Endothelial cell of umbilical vein (primary cell): ENCODE measurements around the gene HOXB5. TPM values are rescaled to one million over a fixed set of nuclear protein-coding genes. Genes with fewer than 3 reads are reported as not detected.

ENCODE experiments used
- BruUV-seq: library from RNA; stranded (reverse); fragments of 400-500 nt; replicated peaks from 2 replicates; lab custom pipeline; 2021; lab: Mats Ljungman, UMichigan
- CTCF ChIA-PET: fragments of 300-600, 350-600 bp; sonication (Branson Sonifier 250); formaldehyde crosslinking; loops from one replicate; lab custom pipeline; 2021; ENCODE audit warnings: antibody characterized with exemption, inconsistent platforms; lab: Charles Lee
- POLR2A ChIA-PET: fragments of 300-600, 350-600 bp; sonication (Branson Sonifier 250); formaldehyde crosslinking; loops from one replicate; lab custom pipeline; 2021; ENCODE audit warnings: antibody characterized with exemption, inconsistent platforms; lab: Charles Lee
- DNase-seq: peaks from one replicate; pipeline ENCODE4 v3.0.0-alpha.2; 2011; ENCODE audit warnings: low read depth, low spot score
- FAIRE-seq: peaks from 2 replicates; lab custom pipeline; 2011; peaks lifted over from hg19 to GRCh38; lab: Jason Lieb, UNC
- H2AFZ ChIP-seq: 2 replicates; pipeline ENCODE4 v1.6.0; 2012; ENCODE audit warnings: low read depth, low read length, control low read depth, inconsistent platforms
- H3K27ac ChIP-seq: 2 replicates; pipeline ENCODE4 v1.5.1; 2011; ENCODE audit warnings: low read depth, mild to moderate bottlenecking, control low read depth, low read length, moderate library complexity; ENCODE audit not compliant: insufficient read depth
- H3K27me3 ChIP-seq, 2 experiments: 2 replicates each; pipeline versions ENCODE4 v1.6.0 to v1.6.1; 2011; ENCODE audit warnings: low read length in 2 of 2, mixed read lengths in 1 of 2; ENCODE audit not compliant: control insufficient read depth in 2 of 2, insufficient read depth in 2 of 2
- H3K36me3 ChIP-seq, 2 experiments: 2 replicates in 1 of 2; 3 replicates in 1 of 2; pipeline ENCODE4 v1.5.1; 2011; ENCODE audit warnings: low read length in 2 of 2, mild to moderate bottlenecking in 1 of 2, moderate library complexity in 1 of 2; ENCODE audit not compliant: control insufficient read depth in 2 of 2, insufficient read depth in 2 of 2; ENCODE audit errors: extremely low read depth in 1 of 2
- H3K4me1 ChIP-seq: 3 replicates; pipeline ENCODE4 v1.5.1; 2011; ENCODE audit warnings: mild to moderate bottlenecking, low read length; ENCODE audit not compliant: control insufficient read depth, insufficient read depth; ENCODE audit errors: extremely low read depth
- H3K4me2 ChIP-seq: 2 replicates; pipeline ENCODE4 v1.6.1; 2011; ENCODE audit warnings: low read length, control low read depth, mixed read lengths; ENCODE audit not compliant: insufficient read depth
- H3K4me3 ChIP-seq, 3 experiments: fragments of 200-600 bp in 1 of 3; sonication (generic), shearing (Covaris generic) in 1 of 3; replicated peaks in 1 of 3; 2 replicates each; pipeline ENCODE4 v1.5.1; 2011 to 2016; ENCODE audit warnings: control low read depth in 3 of 3, low read length in 3 of 3, mild to moderate bottlenecking in 2 of 3, inconsistent platforms in 1 of 3, low read depth in 1 of 3, moderate library complexity in 1 of 3; ENCODE audit not compliant: insufficient read depth in 1 of 3
- H3K79me2 ChIP-seq: 2 replicates; pipeline ENCODE4 v1.6.0; 2012; ENCODE audit warnings: low read length, inconsistent platforms; ENCODE audit not compliant: control insufficient read depth, insufficient read depth
- H3K9ac ChIP-seq: replicated peaks from 2 replicates; pipeline ENCODE3; 2011; ENCODE audit warnings: low read length, control low read depth; ENCODE audit not compliant: insufficient read depth; ENCODE audit errors: extremely low read depth
- H3K9me1 ChIP-seq: replicated peaks from 3 replicates; pipeline ENCODE4 v1.6.0; 2011; ENCODE audit warnings: mild to moderate bottlenecking, low read length; ENCODE audit not compliant: control insufficient read depth, insufficient read depth; ENCODE audit errors: extremely low read depth
- H3K9me3 ChIP-seq: replicated peaks from 2 replicates; pipeline ENCODE4 v1.5.1; 2012; ENCODE audit warnings: low read length, inconsistent platforms; ENCODE audit not compliant: control insufficient read depth, insufficient read depth
- H4K20me1 ChIP-seq: replicated peaks from 2 replicates; pipeline ENCODE3; 2011; ENCODE audit warnings: mild to moderate bottlenecking, low read length; ENCODE audit not compliant: control insufficient read depth, insufficient read depth; ENCODE audit errors: extremely low read depth
- CTCF ChIP-seq, 2 donors: IDR thresholded peaks; 1 replicate in 1 of 2; 2 replicates in 1 of 2; pipeline ENCODE4 v1.5.1; 2011; ENCODE audit warnings: low read length in 2 of 2, mild to moderate bottlenecking in 2 of 2, moderate library complexity in 2 of 2, control low read depth in 1 of 2, inconsistent platforms in 1 of 2, low read depth in 1 of 2; ENCODE audit not compliant: insufficient read depth in 1 of 2; ENCODE audit errors: extremely low read depth in 1 of 2
- EZH2 ChIP-seq: IDR thresholded peaks from 2 replicates; pipeline ENCODE4 v1.6.1; 2012; ENCODE audit warnings: borderline replicate concordance, low read depth, mild to moderate bottlenecking, moderate library complexity, low read length, inconsistent platforms; ENCODE audit not compliant: severe bottlenecking
- FOS ChIP-seq: IDR thresholded peaks from 2 replicates; pipeline ENCODE4 v1.6.1; 2011; ENCODE audit warnings: mild to moderate bottlenecking, low read length, moderate library complexity, borderline replicate concordance; ENCODE audit not compliant: insufficient read depth
- MYC ChIP-seq: IDR thresholded peaks from one replicate; pipeline ENCODE4 v1.6.1; 2011; ENCODE audit warnings: mild to moderate bottlenecking, low read depth, low read length
- POLR2AphosphoS5 ChIP-seq: IDR thresholded peaks from 2 replicates; pipeline ENCODE4 v1.6.1; 2012; ENCODE audit warnings: low read depth, mild to moderate bottlenecking, control low read depth, low read length, moderate library complexity; ENCODE audit not compliant: insufficient read depth
- dilution Hi-C: fragments of 300-500 bp; cut with MboI; formaldehyde crosslinking; loops from one replicate; pipeline ENCODE4 v1.15.0; 2019; ENCODE audit warnings: low sequenced_read_pairs; ENCODE audit not compliant: extremely low pct_ligation_motif_present
- intact Hi-C: fragments of 100-400 bp; cut with micrococcal nuclease; formaldehyde crosslinking; loops from one replicate; pipeline ENCODE4 v1.10.0; 2022
- polyA plus RNA-seq, 4 experiments: library from polyadenylated mRNA; depleted of rRNA in 3 of 4; stranded (reverse) in 3 of 4; unstranded in 1 of 4; fragments of >200 nt; gene quantifications; 2 replicates each; pipeline versions ENCODE4 v1.2.1 to v1.2.3, GENCODE V29; 2011 to 2012; ENCODE audit warnings: missing spikeins in 1 of 4
- total RNA-seq: library from RNA; stranded (reverse); gene quantifications from 2 replicates; pipeline ENCODE4 v1.2.3, GENCODE V29; 2021

Gene HOXB5
- total and polyA plus RNA-seq, 2 donors (not counting 3 experiments of a cell fraction or from before 2014, with no cell fraction given): 2.0 to 8.5 TPM

GRCh38 chr17:48637323-48638260 is 44.0 kb upstream of the HOXB5 start:
- no peaks in the 10 kb centered on the region for H3K36me3 ChIP-seq
- H3K9me3 ChIP-seq: no peaks in the 10 kb centered on the region
- dilution Hi-C loops: no loop called here
- no peak overlapping the region for H3K27ac ChIP-seq
- H3K9ac ChIP-seq: no peak overlapping the region
- no peak overlapping the region for H2AFZ ChIP-seq
- H3K79me2 ChIP-seq: no peaks in the 10 kb centered on the region
- H3K4me1 ChIP-seq: no peaks in the 10 kb centered on the region
- H3K4me3 ChIP-seq: no peak overlapping the region
- CTCF ChIA-PET: interaction anchor here (0.5 to 4.2 kb wide), 24 partner anchors 8 to 478 kb away, joined by 3 to 73 read pairs (median 6); partner anchors contain the start of genes HOXB8 and HOXB9
- DNase-seq (no peak), FAIRE-seq (no peak)
- POLR2A ChIA-PET: no interaction called here
- TF ChIP-seq EZH2 (peak; percentile 37), FOS (no peak)
- intact Hi-C loops: no loop called here
- no TSS peak for BruUV-seq
- H3K4me2 ChIP-seq: no peak overlapping the region
- H3K27me3 ChIP-seq: peaks cover 69 to 86% of the 10 kb centered on the region in 2 experiments
- H3K9me1 ChIP-seq: no peaks in the 10 kb centered on the region
- H4K20me1 ChIP-seq: no peaks in the 10 kb centered on the region

DNA sequence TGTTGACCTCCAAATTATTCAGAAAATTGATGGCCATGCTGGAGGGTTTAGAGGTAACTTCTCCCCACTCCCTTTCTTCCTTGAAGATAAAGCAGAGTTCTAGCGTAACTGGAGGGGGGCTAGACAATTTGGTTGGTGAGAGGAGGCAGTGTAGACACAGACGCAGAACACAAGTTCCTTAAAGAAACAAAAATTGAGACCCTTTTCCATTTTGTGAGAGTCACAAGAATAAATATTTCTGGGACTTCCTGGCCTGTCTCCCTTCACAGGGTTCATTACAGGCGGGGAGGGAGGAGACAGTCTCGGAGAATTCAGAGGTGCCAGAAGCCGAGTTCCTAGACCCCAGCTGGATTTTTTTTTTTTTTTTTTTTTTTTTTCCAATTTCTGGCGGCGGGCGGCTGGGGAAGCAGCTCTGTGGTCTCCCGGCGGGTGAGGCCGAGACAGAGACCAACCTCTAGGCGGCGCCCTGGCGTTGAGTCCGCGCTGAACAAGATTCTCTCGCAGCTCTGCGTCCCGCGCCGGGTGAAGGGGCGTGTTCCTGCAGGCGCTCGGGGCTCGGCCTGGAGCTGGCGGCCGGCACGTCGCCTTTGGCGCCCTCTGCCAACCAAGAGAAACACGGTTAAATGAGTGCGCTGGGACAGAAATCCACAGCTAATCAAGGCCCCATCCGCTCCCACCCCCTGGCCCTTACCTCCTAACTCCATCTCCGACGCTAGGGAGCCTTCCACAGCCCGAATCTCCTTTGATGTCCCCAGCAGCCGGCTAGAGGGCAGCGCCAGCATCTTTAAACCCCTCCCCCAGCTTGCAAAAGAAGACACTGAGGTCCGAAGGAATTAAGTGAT is 42.8 kb upstream of the HOXB5 start:
- TF ChIP-seq MYC (no peak), CTCF (IDR thresholded peaks at IDR 0.05; ENCODE audit: extremely low read depth in 1 of 2, insufficient read depth in 1 of 2, low read depth in 1 of 2, low read length in 2 of 2) (peak; percentile 89 to 96), POLR2AphosphoS5 (peak; percentile 42), EZH2 (peak; percentile 53)
- Histone ChIP-seq H4K20me1 (no peaks in the 10 kb centered on the region), H3K4me2 (no peak overlapping the region), H3K9ac (no peak overlapping the region), H3K4me3 (no peak overlapping the region), H3K9me1 (no peaks in the 10 kb centered on the region), H3K36me3 (no peaks in the 10 kb centered on the region), H3K79me2 (no peaks in the 10 kb centered on the region), H3K27me3 (peaks cover 69 to 85% of the 10 kb centered on the region in 2 experiments), H3K4me1 (no peaks in the 10 kb centered on the region), H2AFZ (peak overlapping the region; percentile 4), H3K27ac (no peak overlapping the region), H3K9me3 (no peaks in the 10 kb centered on the region)
- ChIA-PET CTCF (interaction anchor here (0.5 to 4.2 kb wide), 64 partner anchors 8 to 1284 kb away, joined by 3 to 73 read pairs (median 4); partner anchors contain the start of genes ATP5MC1, HOXB8, HOXB9 and PRAC2), POLR2A (interaction anchor here (0.6 to 0.7 kb wide), 2 partner anchors 98 to 271 kb away, joined by 3 to 5 read pairs; no protein-coding TSS in a partner anchor)
- DNase-seq (peak; percentile 93), FAIRE-seq (peak; percentile 91)
- dilution Hi-C loops (no loop called here), intact Hi-C loops (loop anchor here (1.0 kb wide), 1 partner anchor 11 kb away; no protein-coding TSS in a partner anchor)
- BruUV-seq: no TSS peak
